ENCODE data around the gene ADCY6. TPM values are rescaled to one million over a fixed set of nuclear protein-coding genes. Genes with fewer than 3 reads are reported as not detected.

Gene ADCY6
- total and polyA plus RNA-seq, 2 of the 4 experiments (the other 2 are of a cell fraction): 18.5 to 34.4 TPM

DNA sequence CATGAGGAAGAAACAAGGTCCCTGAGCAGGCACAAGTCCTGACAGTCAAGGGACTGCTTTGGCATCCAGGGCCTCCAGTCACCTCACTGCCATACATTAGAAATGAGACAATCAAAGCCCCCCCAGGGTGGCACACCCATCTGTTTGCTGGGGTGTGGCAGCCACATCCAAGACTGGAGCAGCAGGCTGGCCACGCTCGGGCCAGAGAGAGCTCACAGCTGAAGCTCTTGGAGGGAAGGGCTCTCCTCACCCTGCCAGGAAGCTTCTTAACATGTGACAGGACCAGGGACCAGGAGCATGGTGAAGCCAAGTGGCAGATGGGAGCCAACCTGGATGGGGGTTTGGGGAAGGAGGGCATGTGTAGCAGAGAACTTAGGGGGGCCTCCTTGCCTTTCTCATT is 39.4 kb upstream of the ADCY6 start:
- Histone ChIP-seq H3K4me2 (ENCODE audit: low read depth, low read length) (no peak overlapping the region), H3K4me1 (ENCODE audit: control insufficient read depth, insufficient read depth, low read length) (no peaks in the 10 kb centered on the region), H2BK5ac (ENCODE audit: low read depth, low read length, poor library complexity, severe bottlenecking) (no peak overlapping the region), H3K9me3 (ENCODE audit: control insufficient read depth, insufficient read depth, low read length) (no peaks in the 10 kb centered on the region), H2BK20ac (ENCODE audit: low read depth, low read length) (no peak overlapping the region), H2BK15ac (ENCODE audit: low read depth, low read length) (no peak overlapping the region), H3K4me3 (ENCODE audit: insufficient read depth, low read depth, low read length) (no peak overlapping the region), H3K27ac (ENCODE audit: insufficient read depth, low read length) (no peak overlapping the region), H2AK5ac (ENCODE audit: low read depth, low read length) (no peak overlapping the region), H3K27me3 (ENCODE audit: control insufficient read depth, insufficient read depth, low read length) (no peaks in the 10 kb centered on the region), H4K91ac (ENCODE audit: insufficient read depth, low read depth, low read length) (no peak overlapping the region), H4K5ac (ENCODE audit: low read depth, low read length) (no peak overlapping the region), H3K4ac (ENCODE audit: low read depth, low read length) (no peak overlapping the region), H3K23ac (ENCODE audit: low read depth, low read length) (no peak overlapping the region), H3K79me1 (ENCODE audit: low read depth in 1 of 2, low read length in 2 of 2) (peaks cover 0 to 13% of the 10 kb centered on the region in 2 experiments; a peak in 2 of 4 replicates), H2AFZ (replicated peaks; ENCODE audit: low read length, poor library complexity) (no peak overlapping the region), H3K18ac (ENCODE audit: low read depth, low read length) (no peak overlapping the region), H4K8ac (ENCODE audit: low read depth in 2 of 2, low read length in 2 of 2) (no peak overlapping the region), H3K56ac (ENCODE audit: extremely low read depth, insufficient read depth, low read length) (no peak overlapping the region), H4K20me1 (ENCODE audit: insufficient read depth, low read length) (peaks cover 27% of the 10 kb centered on the region), H3K9ac (ENCODE audit: low read depth, low read length) (no peak overlapping the region), H3K14ac (replicated peaks; ENCODE audit: low read depth, low read length) (no peak overlapping the region), H2AK9ac (replicated peaks; ENCODE audit: low read depth, low read length, poor library complexity) (no peak overlapping the region), H3K36me3 (ENCODE audit: control insufficient read depth, insufficient read depth, low read length) (peaks cover 97% of the 10 kb centered on the region), H3K9me1 (ENCODE audit: insufficient read depth, low read length) (no peaks in the 10 kb centered on the region; the same call in none of the 2 replicates), H2BK120ac (ENCODE audit: low read depth, low read length) (no peak overlapping the region)
- dilution Hi-C loops (cut with HindIII; ENCODE audit: low sequenced_read_pairs, unreplicated experiment): no loop called here
- intact Hi-C loops (cut with micrococcal nuclease): no loop called here
- in situ Hi-C loops (cut with MboI; ENCODE audit: low sequenced_read_pairs): no loop called here
- BruUV-seq (replicated peaks): TSS peak; percentile 80
- POLR2A ChIA-PET (ENCODE audit: unreplicated experiment): no interaction called here
- ATAC-seq (ENCODE audit: low read depth): no peak
- TF ChIP-seq RFX5 (IDR thresholded peaks at IDR 0.05; ENCODE audit: low read depth, low read length) (no peak), RAD21 (IDR thresholded peaks at IDR 0.05; ENCODE audit: low read length) (no peak), MAZ (IDR thresholded peaks at IDR 0.05; ENCODE audit: borderline replicate concordance, low read depth, low read length) (no peak)
- TF ChIP-seq, protein P1, sequence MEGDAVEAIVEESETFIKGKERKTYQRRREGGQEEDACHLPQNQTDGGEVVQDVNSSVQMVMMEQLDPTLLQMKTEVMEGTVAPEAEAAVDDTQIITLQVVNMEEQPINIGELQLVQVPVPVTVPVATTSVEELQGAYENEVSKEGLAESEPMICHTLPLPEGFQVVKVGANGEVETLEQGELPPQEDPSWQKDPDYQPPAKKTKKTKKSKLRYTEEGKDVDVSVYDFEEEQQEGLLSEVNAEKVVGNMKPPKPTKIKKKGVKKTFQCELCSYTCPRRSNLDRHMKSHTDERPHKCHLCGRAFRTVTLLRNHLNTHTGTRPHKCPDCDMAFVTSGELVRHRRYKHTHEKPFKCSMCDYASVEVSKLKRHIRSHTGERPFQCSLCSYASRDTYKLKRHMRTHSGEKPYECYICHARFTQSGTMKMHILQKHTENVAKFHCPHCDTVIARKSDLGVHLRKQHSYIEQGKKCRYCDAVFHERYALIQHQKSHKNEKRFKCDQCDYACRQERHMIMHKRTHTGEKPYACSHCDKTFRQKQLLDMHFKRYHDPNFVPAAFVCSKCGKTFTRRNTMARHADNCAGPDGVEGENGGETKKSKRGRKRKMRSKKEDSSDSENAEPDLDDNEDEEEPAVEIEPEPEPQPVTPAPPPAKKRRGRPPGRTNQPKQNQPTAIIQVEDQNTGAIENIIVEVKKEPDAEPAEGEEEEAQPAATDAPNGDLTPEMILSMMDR (conservative IDR thresholded peaks at IDR 0.05; ENCODE audit: low read depth, low read length): no peak
- TF ChIP-seq, protein P2, sequence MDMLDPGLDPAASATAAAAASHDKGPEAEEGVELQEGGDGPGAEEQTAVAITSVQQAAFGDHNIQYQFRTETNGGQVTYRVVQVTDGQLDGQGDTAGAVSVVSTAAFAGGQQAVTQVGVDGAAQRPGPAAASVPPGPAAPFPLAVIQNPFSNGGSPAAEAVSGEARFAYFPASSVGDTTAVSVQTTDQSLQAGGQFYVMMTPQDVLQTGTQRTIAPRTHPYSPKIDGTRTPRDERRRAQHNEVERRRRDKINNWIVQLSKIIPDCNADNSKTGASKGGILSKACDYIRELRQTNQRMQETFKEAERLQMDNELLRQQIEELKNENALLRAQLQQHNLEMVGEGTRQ (IDR thresholded peaks at IDR 0.05; ENCODE audit: low read depth, low read length): no peak
- WGBS, 2 experiments (ENCODE audit: extremely low coverage in 2 of 2, insufficient read length in 1 of 2): 86% methylated on average over 2 of the region's 2 CpGs; no CpG with 5 or more reads in 1 of the 2 experiments
- DNase-seq: no peak
- CTCF ChIA-PET: interaction anchor here (0.6 kb wide), 1 partner anchor 171 kb away, joined by 5 read pairs; no protein-coding TSS in a partner anchor

All from IMR-90 (cell line).